Liver (tissue), 3 donors: ENCODE measurements around the gene RPL38.

ENCODE experiments used
- ATF3 ChIP-seq: IDR thresholded peaks from 2 replicates; pipeline ENCODE4 v1.6.1; 2016; ENCODE audit warnings: antibody characterized with exemption
- CTCF ChIP-seq: fragments of 150-350 bp; IDR thresholded peaks from 2 replicates; pipeline ENCODE4 v1.5.1; 2017; ENCODE audit warnings: improper control_type of control experiment, low read depth, low read length; ENCODE audit not compliant: missing input control
- GABPA ChIP-seq, 2 donors: IDR thresholded peaks in 1 of 2; conservative IDR thresholded peaks in 1 of 2; 2 replicates each; pipeline ENCODE4 v1.6.1; 2016; ENCODE audit warnings: antibody characterized with exemption in 2 of 2, mild to moderate bottlenecking in 1 of 2, moderate library complexity in 1 of 2
- MAX ChIP-seq: IDR thresholded peaks from 2 replicates; pipeline ENCODE4 v1.6.1; 2016; ENCODE audit warnings: antibody characterized with exemption
- RXRA ChIP-seq, 2 donors: IDR thresholded peaks; 2 replicates each; pipeline ENCODE4 v1.6.1; 2017 to 2018; ENCODE audit warnings: antibody characterized with exemption in 2 of 2, mild to moderate bottlenecking in 1 of 2
- SP1 ChIP-seq: IDR thresholded peaks from 2 replicates; pipeline ENCODE4 v1.6.1; 2018; ENCODE audit warnings: antibody characterized with exemption, mild to moderate bottlenecking
- TAF1 ChIP-seq: conservative IDR thresholded peaks from 2 replicates; pipeline ENCODE4 v1.6.1; 2016; ENCODE audit warnings: antibody characterized with exemption, mild to moderate bottlenecking
- ZBTB33 ChIP-seq: IDR thresholded peaks from 2 replicates; pipeline ENCODE4 v1.6.1; 2016; ENCODE audit warnings: antibody characterized with exemption
- donor health status: healthy.
- donor health status: healthy.

GRCh38 chr17:74235040-74235581 lies 31.6 kb downstream of the RPL38 start:
- TF ChIP-seq CTCF (no peak), ATF3 (no peak), SP1 (no peak), RXRA (IDR thresholded peaks at IDR 0.05) (no peak), GABPA (IDR thresholded peaks at IDR 0.05 in 1 of 2, conservative IDR thresholded peaks at IDR 0.05 in 1 of 2) (no peak), MAX (no peak), ZBTB33 (no peak), TAF1 (no peak)
